Measurements from ENCODE around the gene ZBTB39. TPM values are rescaled to one million over a fixed set of nuclear protein-coding genes. Genes with fewer than 3 reads are reported as not detected.

Gene ZBTB39
- total and polyA plus RNA-seq, 2 of the 8 experiments (the other 6 are each of a cell fraction or from before 2014, with no cell fraction given), result 19.3 to 25.0 TPM

GRCh38 chr12:57046947-57047890 lies 40.9 kb upstream of the ZBTB39 start (continued):
- TF ChIP-seq ATF2 (IDR thresholded peaks at IDR 0.05; ENCODE audit: low read length) (no peak), GTF2F1 (IDR thresholded peaks at IDR 0.05; ENCODE audit: borderline replicate concordance, low read depth, low read length) (no peak), HDAC2 (IDR thresholded peaks at IDR 0.05; ENCODE audit: borderline replicate concordance in 1 of 2, low read depth in 2 of 2, low read length in 2 of 2) (no peak)

All from H1 (cell line).